ENCODE measurements around the gene NFIB. TPM values are rescaled to one million over a fixed set of nuclear protein-coding genes. Genes with fewer than 3 reads are reported as not detected.

The NFIB gene
- polyA plus RNA-seq, 1 of the 3 experiments (the other 2 are of a cell fraction) = 9.2 TPM

GRCh38 chr9:14336244-14336643 lies 22.3 kb upstream of the NFIB start:
- no peaks in the 10 kb centered on the region for H3K36me3 ChIP-seq (replicated peaks in 1 of 2; ENCODE audit: control insufficient read depth in 1 of 2, insufficient read depth in 2 of 2, low read length in 1 of 2)
- no peaks in the 10 kb centered on the region for H3K79me2 ChIP-seq (ENCODE audit: insufficient read depth)
- no peak overlapping the region for H2AFZ ChIP-seq (ENCODE audit: low read depth)
- no peaks in the 10 kb centered on the region for H3K9me2 ChIP-seq
- no peak for DNase-seq
- no peaks in the 10 kb centered on the region for H3K9me3 ChIP-seq
- no peaks in the 10 kb centered on the region for H4K20me1 ChIP-seq (ENCODE audit: insufficient read depth)
- no peaks in the 10 kb centered on the region for H3K4me1 ChIP-seq (ENCODE audit: control insufficient read depth in 1 of 2, insufficient read depth in 2 of 2, low read depth in 1 of 2, low read length in 1 of 2)
- no peak overlapping the region for H3K4me2 ChIP-seq
- no peak overlapping the region for H3K9ac ChIP-seq
- ChIA-PET CTCF (interaction anchor here (0.6 to 3.1 kb wide), 4 partner anchors 9 to 18 kb away, joined by 3 to 16 read pairs (median 3); no protein-coding TSS in a partner anchor), POLR2A (no interaction called here)
- no peak overlapping the region for H3K4me3 ChIP-seq (ENCODE audit: low read depth in 2 of 2, low read length in 1 of 2)
- H3F3A ChIP-seq (replicated peaks; ENCODE audit: insufficient read depth) = no peaks in the 10 kb centered on the region
- TF ChIP-seq MEF2A (IDR thresholded peaks at IDR 0.05; ENCODE audit: borderline replicate concordance, low read depth) = no peak
- TF ChIP-seq MXI1 (IDR thresholded peaks at IDR 0.05; ENCODE audit: low read depth, low read length) = no peak
- no peaks in the 10 kb centered on the region for H3K27me3 ChIP-seq (ENCODE audit: insufficient read depth)
- 91% methylated on average over 1 of the region's 1 CpG for WGBS (ENCODE audit: low lambda C conversion rate)
- H3K27ac ChIP-seq (ENCODE audit: low read depth in 2 of 2, low read length in 1 of 2) = no peak overlapping the region

GRCh38 chr9:14331120-14331519 lies 17.2 kb upstream of the NFIB start:
- no peak for TF ChIP-seq SMC3 (IDR thresholded peaks at IDR 0.05; ENCODE audit: low read depth, low read length)
- TF ChIP-seq GATA2 (CRISPR knock-in tag; IDR thresholded peaks at IDR 0.05) = no peak
- TF ChIP-seq TCF12 (IDR thresholded peaks at IDR 0.05) = no peak
- TF ChIP-seq REST (IDR thresholded peaks at IDR 0.05; ENCODE audit: low read depth, low read length) = no peak
- no peak for TF ChIP-seq USF2 (IDR thresholded peaks at IDR 0.05; ENCODE audit: borderline replicate concordance, low read depth, low read length)
- TF ChIP-seq EZH2phosphoT487 (IDR thresholded peaks at IDR 0.05; ENCODE audit: borderline replicate concordance, low read depth) = no peak
- no peak for TF ChIP-seq MEF2A (IDR thresholded peaks at IDR 0.05; ENCODE audit: borderline replicate concordance, low read depth)
- TF ChIP-seq EP300 (IDR thresholded peaks at IDR 0.05; ENCODE audit: borderline replicate concordance in 1 of 2, low read depth in 1 of 2, low read length in 1 of 2) = no peak
- no peak for TF ChIP-seq RAD21 (IDR thresholded peaks at IDR 0.05; ENCODE audit: low read length)
- TF ChIP-seq ZBTB33 (IDR thresholded peaks at IDR 0.05; ENCODE audit: borderline replicate concordance, low read depth) = no peak
- no peak for TF ChIP-seq TEAD4 (IDR thresholded peaks at IDR 0.05; ENCODE audit: borderline replicate concordance, insufficient read depth)
- TF ChIP-seq JUND (IDR thresholded peaks at IDR 0.05) = no peak
- TF ChIP-seq FOXJ3 (CRISPR knock-in tag; IDR thresholded peaks at IDR 0.05) = no peak
- no peak for TF ChIP-seq USF1 (IDR thresholded peaks at IDR 0.05; ENCODE audit: borderline replicate concordance, low read depth)
- no peak for TF ChIP-seq CHD2 (IDR thresholded peaks at IDR 0.05; ENCODE audit: low read length, partially characterized antibody)
- no peak for TF ChIP-seq ELF1 (IDR thresholded peaks at IDR 0.05)
- TF ChIP-seq TAF1 (IDR thresholded peaks at IDR 0.05; ENCODE audit: borderline replicate concordance, low read depth, low read length) = no peak
- TF ChIP-seq GABPA (IDR thresholded peaks at IDR 0.05; ENCODE audit: low read depth) = no peak
- WGBS (ENCODE audit: low lambda C conversion rate) = 81% methylated on average over 3 of the region's 3 CpGs
- CTCF ChIA-PET = interaction anchor here (0.5 to 0.7 kb wide), 3 partner anchors 20 to 76 kb away, joined by 3 read pairs; no protein-coding TSS in a partner anchor

More at GRCh38 chr9:14331120-14331519, 17.2 kb upstream of the NFIB start:
- Histone ChIP-seq H3K27ac (ENCODE audit: low read depth in 2 of 2, low read length in 1 of 2) (no peak overlapping the region), H3K9me2 (no peaks in the 10 kb centered on the region), H3K9ac (no peak overlapping the region), H3K79me2 (ENCODE audit: insufficient read depth) (no peaks in the 10 kb centered on the region), H4K20me1 (ENCODE audit: insufficient read depth) (no peaks in the 10 kb centered on the region), H3F3A (replicated peaks; ENCODE audit: insufficient read depth) (no peaks in the 10 kb centered on the region), H3K4me1 (ENCODE audit: control insufficient read depth in 1 of 2, insufficient read depth in 2 of 2, low read depth in 1 of 2, low read length in 1 of 2) (peaks cover 0 to 10% of the 10 kb centered on the region in 2 experiments; a peak in 2 of 4 replicates), H3K4me3 (ENCODE audit: low read depth in 2 of 2, low read length in 1 of 2) (no peak overlapping the region), H3K36me3 (replicated peaks in 1 of 2; ENCODE audit: control insufficient read depth in 1 of 2, insufficient read depth in 2 of 2, low read length in 1 of 2) (no peaks in the 10 kb centered on the region), H3K4me2 (no peak overlapping the region), H3K9me3 (no peaks in the 10 kb centered on the region), H2AFZ (ENCODE audit: low read depth) (no peak overlapping the region), H3K27me3 (ENCODE audit: insufficient read depth) (no peaks in the 10 kb centered on the region)
- POLR2A ChIA-PET = no interaction called here
- DNase-seq = no peak

All from SK-N-SH (cell line).